HG02885 (cell line): ENCODE results near the gene NR5A1.

Experiments used
- ATAC-seq: cut with Tn5 transposase; IDR thresholded peaks from one replicate; pipeline ENCODE4 v1.9.1; 2021; ENCODE audit warnings: mild to moderate bottlenecking; ENCODE audit not compliant: unreplicated experiment, poor library complexity

Gene NR5A1

DNA sequence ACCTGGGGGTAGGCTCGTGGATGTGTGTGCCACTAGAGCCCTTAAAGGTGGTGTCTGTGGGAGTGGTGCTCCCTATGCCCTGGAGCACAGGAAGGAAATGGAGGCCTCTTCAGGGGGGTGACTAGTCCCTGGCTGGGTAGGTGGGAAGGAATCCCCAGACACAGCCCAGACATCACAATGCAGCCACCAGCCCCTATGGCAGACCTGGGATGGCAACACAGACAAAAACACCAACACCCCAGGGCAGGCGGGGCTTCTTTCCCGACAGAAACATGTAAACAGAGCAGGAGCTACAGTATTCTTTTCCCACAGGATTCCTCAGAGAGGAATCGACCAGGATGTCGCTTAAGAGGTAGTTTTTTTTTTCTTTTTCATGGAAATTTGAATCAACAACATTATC, 10.4 kb upstream of the NR5A1 start:
- ATAC-seq = no peak

GRCh38 chr9:124514874-124515273, 7.7 kb upstream of the NR5A1 start:
- no peak for ATAC-seq

DNA sequence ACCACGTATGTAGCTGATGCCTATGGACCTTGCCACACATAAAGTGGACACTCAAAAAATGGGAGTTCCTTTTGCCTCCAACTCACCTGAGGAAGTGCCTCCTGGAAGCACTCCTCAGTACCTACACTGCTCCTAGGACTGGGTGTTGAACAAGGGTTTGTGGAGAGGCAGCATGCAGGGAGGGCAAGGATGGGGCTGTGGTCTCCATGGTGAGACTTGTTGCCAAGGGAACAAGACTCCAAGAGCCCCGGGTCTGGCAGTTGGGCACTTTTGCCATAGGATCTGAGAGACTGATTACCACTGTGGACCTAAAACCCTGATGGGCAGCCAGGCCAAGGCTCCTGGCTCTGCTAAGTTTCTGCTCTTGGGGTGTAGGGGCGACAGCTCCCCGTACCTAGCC, 6.9 kb upstream of the NR5A1 start:
- no peak for ATAC-seq

DNA sequence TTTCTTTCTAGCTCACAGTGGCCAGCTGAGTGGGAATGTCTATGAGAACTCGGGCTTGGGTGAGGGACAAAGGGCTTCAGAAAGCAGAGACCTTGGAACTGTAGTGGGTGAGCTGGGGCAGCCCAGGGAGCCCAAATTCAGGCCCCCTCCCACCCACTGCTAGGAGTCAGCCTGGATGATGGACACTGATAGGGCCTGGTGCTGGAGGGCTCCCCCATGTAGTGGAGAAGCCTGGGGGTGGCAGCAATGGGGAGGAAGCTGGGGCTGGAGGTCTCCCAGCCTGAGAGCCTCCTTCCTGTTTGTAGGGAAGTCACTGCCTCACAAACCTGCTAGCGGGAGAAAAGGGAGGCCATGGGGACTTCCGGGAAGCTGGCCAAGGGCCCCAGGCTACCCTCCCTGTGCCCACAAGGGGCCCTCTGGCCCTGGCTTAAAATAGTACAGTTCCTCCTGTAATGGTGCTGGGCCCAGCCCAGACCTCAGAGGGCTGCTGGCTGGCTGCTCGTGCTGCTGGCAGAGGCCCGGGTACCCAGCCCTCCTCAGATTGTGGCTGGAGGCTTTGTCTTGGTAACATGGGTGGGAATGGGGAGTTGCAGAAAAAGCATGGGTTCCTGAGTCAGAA, 6.3 kb upstream of the NR5A1 start:
- ATAC-seq = no peak

- no peak for ATAC-seq
These were observed 5.6 kb upstream of the NR5A1 start for GRCh38 chr9:124512806-124513204.

DNA sequence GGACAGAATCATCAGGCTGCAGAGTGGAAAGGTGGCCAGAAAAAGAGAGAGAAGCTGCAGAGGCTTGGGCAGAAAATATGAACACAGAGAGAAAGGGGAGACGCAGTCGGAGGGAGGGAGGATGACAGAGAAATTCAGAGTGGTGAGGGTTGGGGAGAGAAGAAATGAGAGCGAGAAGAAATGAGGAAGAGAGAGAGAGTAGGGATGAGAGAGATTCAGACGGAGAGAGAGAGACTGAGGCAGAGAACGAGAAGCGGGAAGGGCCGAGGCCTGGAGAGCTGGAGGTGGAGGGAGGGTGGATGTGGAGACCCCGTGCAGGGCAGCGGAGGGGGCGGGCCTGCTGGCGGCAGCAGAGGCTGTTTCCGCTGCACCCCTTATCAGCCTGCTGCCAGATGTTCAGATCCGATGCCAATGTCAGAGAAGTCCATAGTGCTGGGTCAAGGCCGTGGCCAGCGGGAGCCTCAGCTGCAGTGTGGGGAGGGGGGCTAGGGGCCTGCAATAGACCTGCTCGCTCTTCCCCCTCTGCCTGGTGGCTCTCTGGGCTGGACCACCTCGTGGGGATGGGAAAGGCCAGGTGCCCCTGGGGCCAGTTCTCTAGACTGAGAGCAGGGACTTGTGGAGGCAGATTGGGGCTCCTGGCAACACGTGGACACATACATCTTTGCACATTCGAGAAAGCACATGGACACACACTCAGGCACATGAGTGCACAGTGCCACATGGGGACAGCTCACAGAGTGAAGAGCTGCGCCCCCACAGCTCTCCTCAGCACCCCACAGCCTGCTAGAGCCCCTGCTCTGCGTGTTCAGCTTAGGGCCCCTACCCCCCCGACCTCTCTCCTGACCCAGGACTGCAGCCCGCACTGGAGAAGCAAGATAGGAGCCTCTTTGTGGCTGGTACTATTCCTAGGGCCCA, 4.9 kb upstream of the NR5A1 start:
- no peak for ATAC-seq

GRCh38 chr9:124511426-124511840, 4.2 kb upstream of the NR5A1 start:
- no peak for ATAC-seq

DNA sequence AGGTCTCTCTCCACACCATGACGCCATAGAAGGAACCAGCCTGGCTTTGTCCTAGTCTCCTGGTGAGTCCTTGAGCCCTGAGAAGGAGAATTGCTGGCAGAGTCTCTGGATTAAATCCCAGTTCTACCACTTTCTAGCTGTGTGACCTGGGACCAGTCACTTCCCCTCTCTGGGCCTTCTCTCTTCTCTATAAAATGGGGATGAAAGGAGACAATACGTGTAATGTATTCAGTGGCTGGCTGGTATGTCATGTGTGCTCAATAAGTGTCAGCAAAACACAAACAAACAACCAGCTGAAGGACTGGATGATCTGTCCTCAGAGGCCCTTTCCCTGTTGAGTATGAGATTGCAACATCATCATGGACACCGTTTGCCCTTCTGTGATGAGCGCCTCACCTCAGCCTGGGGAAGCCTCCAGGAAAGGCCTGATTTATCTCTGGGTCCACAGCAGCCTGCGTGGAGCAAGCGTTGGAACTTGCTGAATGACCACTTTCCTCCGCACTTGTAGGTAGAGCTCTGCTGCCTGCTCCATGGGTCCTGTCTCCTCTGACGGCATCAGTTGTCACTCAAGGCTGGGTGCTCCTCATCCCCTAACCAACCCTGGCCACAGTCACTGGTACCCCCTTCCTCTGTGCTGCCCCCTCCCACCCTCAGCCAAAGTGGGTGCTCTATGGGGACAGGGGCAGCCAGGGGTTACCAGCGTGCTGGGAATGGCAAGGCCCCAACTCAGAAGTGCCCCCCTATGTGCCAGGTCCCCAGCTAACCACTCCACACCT, 3.6 kb upstream of the NR5A1 start:
- no peak for ATAC-seq

DNA sequence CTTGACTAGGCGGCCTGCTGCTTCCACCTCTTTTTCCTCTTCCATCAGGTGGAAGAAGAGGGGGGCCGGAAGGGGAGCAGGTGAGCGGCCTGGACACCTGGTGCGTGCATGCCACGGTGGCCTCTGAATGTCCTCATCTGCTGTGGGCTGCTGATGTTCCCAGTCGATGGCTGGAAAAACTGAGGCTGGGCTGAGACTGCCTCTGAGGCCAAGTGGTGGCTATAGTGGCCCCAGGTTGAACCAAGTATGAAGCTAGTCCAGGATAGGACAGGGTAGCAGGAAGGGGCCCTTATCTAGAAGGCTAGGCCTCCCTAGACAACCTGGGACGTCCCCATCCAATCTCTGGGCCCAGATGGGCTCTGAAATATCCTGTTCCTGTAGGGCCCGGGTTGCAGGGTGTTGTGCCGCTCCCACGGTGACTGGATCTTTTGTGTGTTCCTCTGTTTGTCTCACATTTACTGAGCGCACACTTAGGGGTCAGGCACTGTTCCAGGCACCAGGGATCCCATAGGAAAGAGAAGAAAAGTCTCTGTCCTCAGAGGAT, 753 bp upstream of the NR5A1 start:
- no peak for ATAC-seq

GRCh38 chr9:124506433-124506832, 766 bp downstream of the NR5A1 start:
- no peak for ATAC-seq

- no peak for ATAC-seq
These were observed 1.3 kb downstream of the NR5A1 start for GRCh38 chr9:124505901-124506346.

GRCh38 chr9:124505006-124505900, 1.9 kb downstream of the NR5A1 start:
- ATAC-seq = no peak

DNA sequence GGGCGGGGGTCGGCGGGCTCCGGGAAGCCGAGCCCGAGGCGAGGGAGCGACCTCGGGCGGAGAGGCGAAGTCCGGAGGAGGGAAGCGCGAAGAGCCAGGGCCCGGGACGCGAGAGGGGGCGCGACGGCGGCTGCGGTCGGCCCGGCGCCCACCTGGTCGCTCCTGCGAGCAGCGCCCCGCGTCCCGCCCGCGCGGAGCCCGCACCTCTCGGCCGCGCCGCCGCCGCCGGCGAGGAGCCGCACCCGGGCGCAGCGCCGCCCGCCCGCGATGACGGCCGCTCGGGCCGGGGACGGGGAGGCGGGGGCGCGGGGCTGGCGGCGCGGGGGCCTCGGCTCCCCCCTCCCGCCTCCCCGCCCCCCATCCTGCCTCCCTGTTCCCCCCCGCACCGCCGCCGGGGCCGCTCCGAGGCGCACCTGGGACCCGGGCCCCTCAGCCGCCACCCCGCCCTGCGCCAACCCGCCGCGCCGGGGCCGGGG, 2.6 kb downstream of the NR5A1 start:
- no peak for ATAC-seq

GRCh38 chr9:124503713-124504529, 3.3 kb downstream of the NR5A1 start:
- no peak for ATAC-seq

DNA sequence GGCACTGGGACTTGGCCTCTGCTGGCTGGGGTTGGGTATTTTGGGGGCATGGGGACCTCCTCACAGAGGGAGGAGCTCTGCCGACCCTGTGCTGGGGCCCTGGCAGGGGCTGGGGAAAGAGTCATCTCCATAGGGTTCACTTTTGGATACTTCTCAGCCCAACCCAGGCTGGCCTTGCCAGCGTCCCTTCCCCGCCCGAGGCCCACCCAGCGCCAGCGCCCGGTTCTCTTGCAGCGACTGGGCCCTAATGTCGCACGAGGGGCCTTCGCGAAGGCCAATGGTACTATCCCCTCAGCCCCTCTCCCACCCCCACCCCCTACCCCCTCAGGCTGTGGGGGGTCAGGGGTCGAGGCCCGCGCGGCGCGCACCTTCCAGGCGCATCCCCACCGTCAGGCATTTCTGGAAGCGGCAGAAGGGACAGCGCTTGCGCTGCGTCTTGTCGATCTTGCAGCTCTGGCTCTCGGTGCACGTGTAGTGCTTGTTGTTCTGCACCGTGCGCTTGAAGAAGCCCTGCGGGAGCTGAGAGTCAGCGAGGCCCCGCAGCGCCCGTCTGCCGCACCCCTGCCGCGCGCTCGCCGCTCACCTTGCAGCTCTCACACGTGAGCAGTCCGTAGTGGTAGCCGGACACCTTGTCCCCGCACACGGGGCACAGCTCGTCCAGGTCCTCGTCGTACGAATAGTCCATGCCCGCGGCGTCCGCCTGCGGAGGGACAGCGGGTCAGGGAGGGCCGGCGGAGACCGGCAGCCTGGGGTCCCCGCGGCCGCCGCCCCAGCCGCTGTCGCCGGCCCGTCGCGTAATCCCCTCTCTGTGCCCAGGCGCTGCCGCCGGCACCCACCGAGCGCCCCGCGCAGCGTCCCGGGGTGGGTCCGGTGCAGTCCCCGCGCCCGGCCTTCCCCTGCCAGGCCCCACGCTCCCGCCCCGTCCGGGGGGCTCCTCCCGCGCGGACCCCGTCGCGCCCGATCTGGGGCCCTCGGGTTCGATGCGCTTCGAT, 4.2 kb downstream of the NR5A1 start:
- no peak for ATAC-seq

- no peak for ATAC-seq
These were observed 5.4 kb downstream of the NR5A1 start for GRCh38 chr9:124501771-124502320.
